Chondrocyte (in vitro differentiated cells): Measurements from ENCODE around the gene PTDSS2. TPM values are rescaled to one million over a fixed set of nuclear protein-coding genes. Genes with fewer than 3 reads are reported as not detected.

Source experiments
- DNase-seq: peaks from one replicate; pipeline ENCODE4 v3.0.0; 2021; ENCODE audit warnings: mixed read lengths, low spot score
- H3K27ac Mint-ChIP-seq: one replicate; pipeline ENCODE4 v1.8.0; 2021; ENCODE audit warnings: mild to moderate bottlenecking, moderate library complexity, mixed read lengths; ENCODE audit not compliant: unreplicated experiment
- H3K27me3 Mint-ChIP-seq: 2 replicates; pipeline ENCODE4 v1.8.0; 2021; ENCODE audit warnings: low read depth, mixed read lengths
- H3K36me3 Mint-ChIP-seq: 2 replicates; pipeline ENCODE4 v1.8.0; 2021; ENCODE audit warnings: low read depth, mixed read lengths
- H3K4me1 Mint-ChIP-seq: 2 replicates; pipeline ENCODE4 v1.8.0; 2021; ENCODE audit warnings: low read depth, mild to moderate bottlenecking, mixed read lengths
- H3K4me3 Mint-ChIP-seq: one replicate; pipeline ENCODE4 v1.8.0; 2021; ENCODE audit warnings: mild to moderate bottlenecking, moderate library complexity, mixed read lengths; ENCODE audit not compliant: unreplicated experiment
- H3K9me3 Mint-ChIP-seq: 2 replicates; pipeline ENCODE4 v1.8.0; 2021; ENCODE audit warnings: low read depth, mixed read lengths
- CTCF ChIP-seq: fragments of 200-600 bp; sonication (generic); IDR thresholded peaks from 2 replicates; pipeline ENCODE4 v1.5.0; 2021; ENCODE audit warnings: antibody characterized with exemption, mild to moderate bottlenecking, moderate library complexity
- total RNA-seq: library from RNA; stranded (reverse); gene quantifications from 3 replicates; pipeline ENCODE4 v1.2.1, GENCODE V29; 2021

Gene PTDSS2
- total RNA-seq, 1 donor from 2014 or later: 30.0 TPM

- DNase-seq: no peak
- H3K36me3 Mint-ChIP-seq: peaks cover 3% of the 10 kb centered on the region
- H3K9me3 Mint-ChIP-seq: peaks cover 3% of the 10 kb centered on the region
- TF ChIP-seq CTCF: no peak
- H3K27ac Mint-ChIP-seq: no peak overlapping the region
- H3K27me3 Mint-ChIP-seq: no peaks in the 10 kb centered on the region
- no peaks in the 10 kb centered on the region for H3K4me1 Mint-ChIP-seq
- no peak overlapping the region for H3K4me3 Mint-ChIP-seq
Observed at GRCh38 chr11:487571-488021, 37.5 kb downstream of the PTDSS2 start.

GRCh38 chr11:488062-488461, 38.0 kb downstream of the PTDSS2 start:
- Mint-ChIP-seq H3K36me3 (peaks cover 3% of the 10 kb centered on the region), H3K9me3 (peaks cover 3% of the 10 kb centered on the region), H3K4me3 (no peak overlapping the region), H3K27me3 (no peaks in the 10 kb centered on the region), H3K27ac (no peak overlapping the region), H3K4me1 (no peaks in the 10 kb centered on the region)
- DNase-seq: no peak
- TF ChIP-seq CTCF: no peak

GRCh38 chr11:488579-488978, 38.5 kb downstream of the PTDSS2 start:
- Mint-ChIP-seq H3K36me3 (peaks cover 1% of the 10 kb centered on the region), H3K4me3 (no peak overlapping the region), H3K27me3 (no peaks in the 10 kb centered on the region), H3K9me3 (no peaks in the 10 kb centered on the region), H3K27ac (no peak overlapping the region), H3K4me1 (no peaks in the 10 kb centered on the region)
- no peak for DNase-seq
- no peak for TF ChIP-seq CTCF

GRCh38 chr11:488992-489391, 38.9 kb downstream of the PTDSS2 start:
- TF ChIP-seq CTCF: no peak
- no peaks in the 10 kb centered on the region for H3K27me3 Mint-ChIP-seq
- peaks cover 1% of the 10 kb centered on the region for H3K36me3 Mint-ChIP-seq
- H3K9me3 Mint-ChIP-seq: no peaks in the 10 kb centered on the region
- no peak overlapping the region for H3K27ac Mint-ChIP-seq
- no peak overlapping the region for H3K4me3 Mint-ChIP-seq
- DNase-seq: no peak
- no peaks in the 10 kb centered on the region for H3K4me1 Mint-ChIP-seq

GRCh38 chr11:489610-490185, 39.6 kb downstream of the PTDSS2 start:
- H3K4me3 Mint-ChIP-seq: no peak overlapping the region

More at GRCh38 chr11:489610-490185, 39.6 kb downstream of the PTDSS2 start:
- no peak overlapping the region for H3K27ac Mint-ChIP-seq
- DNase-seq: no peak
- no peak for TF ChIP-seq CTCF
- H3K9me3 Mint-ChIP-seq: no peaks in the 10 kb centered on the region
- H3K36me3 Mint-ChIP-seq: peaks cover 4% of the 10 kb centered on the region
- H3K27me3 Mint-ChIP-seq: no peaks in the 10 kb centered on the region
- no peaks in the 10 kb centered on the region for H3K4me1 Mint-ChIP-seq
